GM18505 (cell line): Measurements from ENCODE around the gene CYSTM1.

Experiments
- ATAC-seq: cut with Tn5 transposase; IDR thresholded peaks from one replicate; pipeline ENCODE4 v1.9.1; 2021; ENCODE audit not compliant: unreplicated experiment
- POLR2A ChIP-seq: IDR thresholded peaks from 4 replicates; pipeline ENCODE4 v1.6.1; 2011; ENCODE audit warnings: borderline replicate concordance; ENCODE audit not compliant: insufficient read depth, insufficient read length; ENCODE audit errors: extremely low read depth

Gene CYSTM1

GRCh38 chr5:140260089-140260656, 85.2 kb downstream of the CYSTM1 start:
- no peak for TF ChIP-seq POLR2A
- no peak for ATAC-seq

DNA sequence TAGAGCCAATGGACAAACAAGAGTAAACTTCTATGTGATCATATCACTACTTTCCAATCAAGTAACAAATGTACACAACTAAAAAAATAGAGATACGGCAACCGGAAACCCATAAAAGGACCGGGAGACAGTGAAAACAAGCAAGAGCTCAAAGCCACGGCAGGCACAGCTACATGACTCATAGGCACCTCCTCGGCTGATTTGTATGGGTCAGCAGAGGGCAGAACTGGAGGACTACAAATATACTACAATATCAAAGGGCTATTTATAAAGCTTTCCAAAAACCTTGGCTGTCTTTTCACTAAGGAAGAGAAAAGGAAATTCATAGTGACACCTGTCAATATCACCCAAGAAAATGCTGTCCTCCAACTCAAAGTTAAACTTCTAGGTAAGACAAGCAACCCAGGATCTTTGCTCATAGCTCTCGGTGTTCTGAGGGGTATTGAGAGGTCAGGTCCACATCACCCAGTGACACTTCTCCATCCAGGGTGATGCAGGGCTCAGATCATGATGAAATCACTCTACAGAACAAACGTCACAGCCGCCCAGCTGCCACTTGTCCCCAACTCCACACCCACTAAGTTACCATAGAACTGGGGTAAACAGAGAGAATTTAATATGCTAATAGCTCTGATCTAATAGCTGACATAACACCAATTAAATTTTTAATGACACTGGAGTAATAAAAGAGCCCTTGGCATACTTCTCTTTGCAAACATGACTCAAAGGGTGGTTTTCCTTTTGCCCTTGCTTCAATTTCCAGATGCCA, 86.6 kb downstream of the CYSTM1 start:
- TF ChIP-seq POLR2A: no peak
- ATAC-seq: no peak

GRCh38 chr5:140262221-140262620, 87.2 kb downstream of the CYSTM1 start:
- no peak for ATAC-seq
- TF ChIP-seq POLR2A: no peak

DNA sequence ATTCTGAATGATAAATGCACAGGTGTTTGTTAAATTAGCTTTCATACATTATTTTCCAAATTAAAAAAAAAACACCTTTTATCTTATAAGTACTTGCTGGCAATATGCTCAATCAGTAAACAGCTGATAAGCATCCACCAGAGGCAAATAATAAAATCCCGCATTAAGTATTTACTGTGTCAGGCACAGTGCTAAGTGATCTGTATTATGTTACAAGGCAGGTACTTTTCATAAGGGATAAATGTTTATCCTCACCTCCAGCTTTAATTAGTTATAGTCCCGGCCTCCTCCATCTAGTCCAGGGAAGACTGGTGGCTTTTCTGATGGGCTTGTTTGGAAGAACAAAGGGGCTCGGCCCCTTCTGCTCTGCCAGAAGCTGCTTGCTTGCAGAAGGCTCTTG, 87.9 kb downstream of the CYSTM1 start:
- ATAC-seq: no peak
- TF ChIP-seq POLR2A: no peak

GRCh38 chr5:140265845-140266244, 90.9 kb downstream of the CYSTM1 start:
- no peak for ATAC-seq
- no peak for TF ChIP-seq POLR2A

DNA sequence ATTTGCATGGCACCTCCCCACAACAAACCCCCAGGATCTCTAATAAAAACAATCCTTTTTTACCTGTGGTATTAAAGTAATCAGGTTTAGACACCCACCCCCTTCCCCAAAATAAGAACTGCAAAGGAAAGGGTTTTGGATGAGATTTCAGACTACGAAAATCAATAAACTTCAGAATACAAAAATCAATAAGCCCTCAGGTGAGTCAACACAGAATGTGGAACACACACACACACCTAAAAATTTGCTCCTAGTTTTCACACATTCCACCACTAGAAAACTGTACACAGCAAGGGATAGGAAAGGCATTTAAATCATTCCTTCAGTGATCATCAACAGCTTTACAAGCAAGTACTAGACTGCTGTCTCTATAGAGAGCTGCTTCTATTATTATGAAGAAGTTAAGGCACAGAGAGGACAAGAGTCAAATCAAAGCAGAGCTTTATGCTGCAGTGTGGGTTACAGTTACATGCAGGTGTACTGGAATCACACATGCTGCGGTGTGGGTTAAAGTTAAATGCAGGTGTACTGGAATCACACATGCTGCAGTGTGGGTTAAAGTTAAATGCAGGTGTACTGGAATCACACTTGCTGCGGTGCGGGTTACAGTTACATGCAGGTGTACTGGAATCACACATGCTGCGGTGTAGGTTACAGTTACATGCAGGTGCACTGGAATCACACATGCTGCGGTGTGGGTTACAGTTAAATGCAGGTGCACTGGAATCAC, 91.6 kb downstream of the CYSTM1 start:
- no peak for TF ChIP-seq POLR2A
- no peak for ATAC-seq

- TF ChIP-seq POLR2A: no peak
- ATAC-seq: no peak
Observed at GRCh38 chr5:140267201-140267540, 92.2 kb downstream of the CYSTM1 start.

DNA sequence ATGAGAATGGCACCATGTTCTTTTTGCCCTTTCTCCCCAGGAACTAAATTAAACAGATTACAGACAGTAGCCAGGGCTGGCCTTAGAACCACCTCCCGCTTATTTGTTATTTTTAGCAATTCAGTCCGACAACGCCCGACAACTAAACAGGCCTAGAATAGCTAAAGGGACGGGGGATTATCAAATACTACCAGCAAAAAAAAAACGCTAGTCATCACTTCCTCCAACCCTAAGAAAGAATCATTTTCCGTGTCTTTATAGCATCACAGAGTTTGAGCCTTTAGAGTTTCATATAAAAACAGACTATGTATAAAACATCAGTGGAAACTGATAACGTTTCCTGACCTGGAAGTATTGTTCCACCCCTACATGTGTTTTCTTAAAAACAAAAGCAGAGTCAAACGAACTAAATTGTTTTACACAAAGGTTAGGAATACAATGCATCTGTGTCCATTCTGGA, 92.6 kb downstream of the CYSTM1 start:
- no peak for ATAC-seq

GRCh38 chr5:140270008-140270407, 95.0 kb downstream of the CYSTM1 start:
- TF ChIP-seq POLR2A: no peak
- no peak for ATAC-seq

More for the DNA sequence above, 92.6 kb downstream of the CYSTM1 start:
- TF ChIP-seq POLR2A: no peak

- ATAC-seq: no peak
- TF ChIP-seq POLR2A: no peak
Observed at GRCh38 chr5:140273401-140273877, 98.5 kb downstream of the CYSTM1 start.

GRCh38 chr5:140275837-140276236, 100.8 kb downstream of the CYSTM1 start:
- TF ChIP-seq POLR2A: no peak

DNA sequence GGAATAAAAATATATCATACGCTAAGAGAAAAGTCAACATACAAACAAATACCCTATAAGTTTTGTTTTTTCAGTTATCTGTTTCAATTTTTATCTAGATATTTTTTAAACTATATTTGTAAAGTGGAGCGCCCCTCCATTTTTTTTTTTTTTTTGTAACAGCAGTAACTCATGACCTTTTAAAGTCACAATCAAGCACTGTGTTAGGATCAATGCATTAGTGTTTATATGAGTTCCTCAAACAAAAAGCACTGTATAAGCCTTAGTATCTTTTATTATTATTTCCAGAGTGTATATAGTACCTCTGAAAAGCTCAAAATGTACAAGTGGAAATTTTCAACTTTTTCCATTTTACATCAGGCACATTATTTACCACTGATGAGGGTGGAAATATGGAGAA, 107.3 kb downstream of the CYSTM1 start:
- ATAC-seq: no peak
- TF ChIP-seq POLR2A: no peak

More at GRCh38 chr5:140275837-140276236, 100.8 kb downstream of the CYSTM1 start:
- no peak for ATAC-seq

- no peak for TF ChIP-seq POLR2A
- no peak for ATAC-seq
Observed at GRCh38 chr5:140284013-140284412, 109.0 kb downstream of the CYSTM1 start.

DNA sequence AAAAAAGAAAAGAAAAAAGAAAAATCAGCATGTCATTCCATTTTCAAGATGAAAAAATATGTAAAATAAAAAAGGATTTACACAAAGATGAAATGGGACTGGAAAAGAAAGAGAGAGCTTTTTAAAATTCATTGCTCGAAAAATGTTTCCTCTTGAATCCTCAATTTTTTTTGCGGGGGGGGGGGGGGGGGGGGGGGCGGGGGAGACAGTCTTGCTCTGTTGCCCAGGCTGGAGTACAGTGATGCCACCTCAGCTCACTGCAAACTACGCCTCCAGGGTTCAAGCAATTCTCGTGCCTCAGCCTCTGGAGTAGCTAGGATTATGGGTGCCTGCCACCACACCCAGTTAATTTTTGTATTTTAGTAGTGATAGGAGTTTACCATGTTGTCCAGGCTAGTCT, 111.4 kb downstream of the CYSTM1 start:
- no peak for TF ChIP-seq POLR2A
- no peak for ATAC-seq

GRCh38 chr5:140287801-140288521, 113.0 kb downstream of the CYSTM1 start:
- ATAC-seq: no peak
- no peak for TF ChIP-seq POLR2A
